ENCODE data around the gene TSKU.

Gene TSKU

DNA sequence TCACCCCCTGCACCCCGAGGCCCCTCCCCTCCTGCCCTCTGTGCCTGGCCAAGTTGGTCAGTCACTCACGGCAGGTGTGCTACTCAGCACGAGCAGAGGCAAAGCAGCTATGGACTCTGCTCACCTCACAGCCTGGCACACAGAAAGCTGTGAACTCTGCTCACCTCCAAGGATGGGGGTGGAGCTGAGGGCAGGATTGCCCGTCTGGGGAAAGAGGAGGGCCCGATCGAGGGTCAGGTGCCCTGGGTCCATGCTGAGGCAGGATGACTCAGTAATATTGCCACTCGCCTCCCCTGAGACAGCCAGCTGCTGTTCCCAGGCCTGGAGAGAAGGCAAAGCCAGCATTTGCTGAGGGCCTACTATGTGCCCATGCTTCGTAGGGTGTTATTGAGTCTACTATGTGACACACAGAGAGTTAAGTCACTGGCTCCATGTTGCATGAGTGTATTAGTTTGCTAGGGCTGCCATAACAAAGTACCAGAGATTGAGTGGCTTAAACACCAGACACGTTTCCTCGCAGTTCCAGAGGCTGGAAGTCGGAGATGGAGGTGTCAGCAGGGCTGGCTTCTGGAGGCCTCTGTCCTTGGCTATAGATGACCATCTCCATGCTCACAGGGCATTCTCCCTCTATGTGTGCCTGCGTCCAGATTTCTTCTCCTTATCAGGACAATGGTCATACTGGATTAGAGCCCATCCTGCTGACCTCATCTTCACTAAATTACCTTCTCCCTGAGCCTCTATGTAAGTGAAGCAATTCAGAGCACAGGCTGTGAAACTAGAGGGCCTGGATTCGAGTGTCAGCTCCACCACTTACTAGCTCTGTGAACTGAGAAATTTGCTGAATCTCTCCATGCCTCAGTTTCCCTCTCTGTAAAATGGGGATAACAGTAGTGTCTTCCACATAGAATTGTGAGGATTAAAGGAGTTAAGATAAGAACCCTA is 13.2 kb upstream of the TSKU start:
- DNase-seq (ENCODE audit: extremely low read depth in 1 of 2, low read depth in 1 of 2): no peak

DNA sequence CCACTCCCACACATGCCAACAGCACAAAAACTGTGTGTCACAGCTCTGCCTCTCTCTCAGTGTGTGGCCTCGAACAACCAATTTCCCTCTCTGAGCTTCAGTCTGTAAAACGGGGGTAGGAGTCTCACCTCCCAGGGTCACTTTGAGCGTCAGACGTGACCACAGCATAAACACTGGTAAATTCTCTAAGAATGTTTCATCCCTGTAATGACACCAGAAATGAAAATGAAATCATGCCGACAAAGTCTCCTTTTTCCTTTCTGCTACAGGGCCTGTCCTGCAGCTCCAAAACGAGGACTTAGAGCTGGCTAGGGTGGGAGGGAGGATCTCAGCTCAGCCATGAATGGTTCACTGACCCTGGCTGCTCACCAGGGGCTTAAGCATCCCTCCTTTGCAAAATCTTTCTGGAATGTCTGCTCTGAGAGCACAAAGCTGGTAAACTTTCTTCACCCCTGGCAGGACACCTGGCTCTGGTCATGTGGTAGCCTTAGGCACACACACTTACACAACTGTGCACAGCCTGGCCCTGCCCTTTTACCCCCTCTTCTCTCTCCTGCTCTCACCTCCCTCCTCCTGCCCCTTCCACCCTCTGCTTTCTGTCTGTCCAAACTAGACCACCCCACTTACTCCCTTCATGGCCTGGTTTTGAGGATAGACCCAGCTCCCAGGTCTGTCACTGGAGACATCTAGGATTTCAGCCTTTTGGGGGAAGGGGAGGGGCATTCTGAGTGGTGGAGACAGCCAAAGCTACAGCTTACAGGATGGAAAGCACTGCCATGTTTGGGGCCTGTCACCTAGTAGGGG is 12.3 kb upstream of the TSKU start:
- DNase-seq (ENCODE audit: extremely low read depth in 1 of 2, low read depth in 1 of 2): no peak

DNA sequence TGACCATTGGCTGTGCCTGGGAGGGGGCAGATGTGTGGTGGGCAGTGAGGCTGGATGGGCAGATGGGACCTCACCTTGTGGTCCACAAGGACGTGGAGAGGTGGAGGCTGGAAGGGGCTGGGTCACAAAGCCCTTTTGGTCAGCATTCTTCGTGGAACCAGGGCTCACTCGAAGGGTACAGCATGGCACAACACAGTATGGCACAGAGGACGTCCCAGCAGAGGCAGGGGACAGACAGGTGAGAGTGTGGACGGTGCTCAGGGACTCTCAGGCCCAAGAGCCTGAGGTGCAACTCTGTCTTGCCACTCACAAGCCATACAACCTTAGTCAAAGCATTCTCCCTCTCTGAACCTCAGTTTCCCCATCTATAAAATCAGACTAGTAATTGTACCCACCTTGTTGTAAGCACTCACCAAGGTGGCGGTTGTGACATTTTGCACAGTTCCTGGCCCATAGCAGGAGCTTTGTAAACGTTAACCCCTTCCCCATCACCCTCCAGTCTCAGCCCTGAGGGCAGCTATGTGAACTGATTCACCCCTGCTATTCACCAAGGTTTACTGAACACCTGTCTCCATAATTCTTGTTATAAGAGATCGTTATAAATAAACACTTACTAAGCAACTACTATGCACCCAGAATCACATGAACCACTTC is 11.6 kb upstream of the TSKU start:
- no peak for DNase-seq (ENCODE audit: extremely low read depth in 1 of 2, low read depth in 1 of 2)

DNA sequence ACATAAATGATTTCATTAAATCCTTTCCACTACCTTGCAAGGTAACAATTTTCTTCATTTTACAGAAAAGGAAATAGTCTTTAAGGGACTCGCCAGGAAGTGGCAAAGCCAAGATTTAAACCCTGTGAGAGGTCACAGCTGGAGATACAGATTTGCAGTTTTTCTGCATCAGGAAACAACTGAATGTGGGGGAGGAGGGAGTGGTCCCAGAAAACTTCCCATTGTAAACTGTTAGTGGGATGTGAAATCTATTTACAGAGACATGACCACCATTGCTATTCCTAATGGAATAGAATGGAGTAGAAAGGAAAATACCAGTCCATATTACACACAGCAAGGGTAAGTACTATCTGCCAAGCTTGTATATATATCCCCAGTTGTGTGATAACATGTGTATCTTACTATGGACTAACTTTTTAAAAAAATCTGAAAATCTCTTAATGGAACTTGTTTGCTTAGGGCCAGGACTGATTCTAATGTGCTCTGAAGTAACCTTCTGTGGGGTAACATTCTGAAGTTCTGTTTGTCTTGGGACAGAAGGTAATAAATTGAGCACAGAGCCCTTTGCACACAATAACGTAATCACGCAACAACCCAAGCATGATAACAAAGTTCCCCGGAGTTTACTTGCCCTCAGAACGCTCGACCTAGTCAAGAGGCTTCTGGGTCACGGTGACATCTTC is 10.9 kb upstream of the TSKU start:
- DNase-seq (ENCODE audit: extremely low read depth in 1 of 2, low read depth in 1 of 2): no peak

DNA sequence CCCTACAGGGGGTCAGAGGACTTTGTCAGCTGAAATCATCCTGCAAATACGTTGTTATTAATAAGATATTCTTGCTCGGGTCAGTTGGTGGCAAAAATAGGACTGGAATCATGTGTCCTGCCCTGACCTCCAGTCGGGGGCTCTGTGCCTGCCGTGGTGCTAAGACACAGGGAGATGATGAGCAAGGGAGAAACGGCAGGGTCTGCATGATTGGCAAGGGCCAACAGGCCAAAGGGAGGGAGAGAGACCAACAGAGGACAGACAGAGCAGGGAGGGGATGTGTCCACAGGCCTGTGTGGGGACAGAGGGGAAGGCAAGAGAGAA is 10.4 kb upstream of the TSKU start:
- DNase-seq (ENCODE audit: extremely low read depth in 1 of 2, low read depth in 1 of 2): no peak

DNA sequence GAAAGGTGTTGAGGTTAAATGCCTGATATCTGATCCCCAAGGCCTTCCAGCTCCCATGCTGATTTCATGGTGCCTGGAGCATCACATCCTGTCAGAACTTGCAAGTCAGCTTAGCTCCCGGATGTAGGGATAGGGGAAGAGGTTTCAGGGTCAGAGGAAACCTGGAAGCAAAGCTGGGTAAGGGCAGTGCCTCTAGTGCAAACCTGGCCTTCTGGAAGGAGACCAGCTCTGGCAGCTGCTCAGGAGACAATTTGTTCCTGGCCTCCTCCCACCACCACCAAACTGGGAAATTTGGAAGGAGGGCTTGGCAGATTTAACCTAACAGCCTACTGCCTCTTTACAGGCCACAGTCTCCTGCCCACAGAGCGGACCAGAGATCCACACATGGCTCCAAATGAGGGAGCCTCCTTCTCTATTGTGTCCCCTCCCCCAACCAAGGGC is 9.2 kb upstream of the TSKU start:
- DNase-seq (ENCODE audit: extremely low read depth in 1 of 2, low read depth in 1 of 2): no peak

DNA sequence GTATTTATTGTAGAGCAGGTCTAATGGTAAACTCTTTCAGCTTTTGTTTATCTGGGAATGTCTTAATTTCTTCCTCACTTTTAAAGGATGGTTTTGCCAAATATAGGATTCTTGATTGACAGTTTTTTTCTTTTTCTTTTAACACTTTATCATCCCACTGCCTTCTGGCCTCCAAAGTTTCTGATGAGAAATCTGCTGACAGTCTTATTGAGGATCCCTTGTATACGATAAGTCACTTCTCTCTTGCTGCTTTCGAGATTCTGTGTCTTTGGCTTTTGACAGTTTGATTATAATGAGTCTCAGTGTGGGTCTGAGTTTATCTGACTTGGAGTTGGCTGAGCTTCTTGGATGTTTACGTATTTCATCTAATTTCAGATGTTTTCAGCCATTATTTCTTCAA is 6.7 kb upstream of the TSKU start:
- DNase-seq (ENCODE audit: extremely low read depth in 1 of 2, low read depth in 1 of 2): no peak

DNA sequence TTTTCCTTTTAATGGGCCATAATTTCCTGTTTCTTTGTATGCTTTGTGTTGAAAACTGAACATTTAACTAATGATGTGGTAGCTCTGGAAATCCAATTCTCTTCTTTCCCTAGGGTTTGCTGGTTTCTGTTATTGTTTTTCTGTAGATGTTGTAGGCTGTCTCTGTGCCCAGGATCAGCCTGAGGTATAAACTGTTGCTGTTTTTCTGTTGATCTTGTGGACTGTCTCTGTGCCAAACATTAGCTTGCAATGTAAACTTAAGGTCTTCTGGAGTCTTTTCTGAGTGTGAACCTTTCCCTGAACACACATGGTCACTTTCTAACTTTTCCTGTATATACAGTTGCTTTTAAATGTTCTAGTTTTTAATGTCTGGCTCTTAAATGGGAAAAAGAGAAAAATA is 5.9 kb upstream of the TSKU start:
- DNase-seq (ENCODE audit: extremely low read depth in 1 of 2, low read depth in 1 of 2): no peak

DNA sequence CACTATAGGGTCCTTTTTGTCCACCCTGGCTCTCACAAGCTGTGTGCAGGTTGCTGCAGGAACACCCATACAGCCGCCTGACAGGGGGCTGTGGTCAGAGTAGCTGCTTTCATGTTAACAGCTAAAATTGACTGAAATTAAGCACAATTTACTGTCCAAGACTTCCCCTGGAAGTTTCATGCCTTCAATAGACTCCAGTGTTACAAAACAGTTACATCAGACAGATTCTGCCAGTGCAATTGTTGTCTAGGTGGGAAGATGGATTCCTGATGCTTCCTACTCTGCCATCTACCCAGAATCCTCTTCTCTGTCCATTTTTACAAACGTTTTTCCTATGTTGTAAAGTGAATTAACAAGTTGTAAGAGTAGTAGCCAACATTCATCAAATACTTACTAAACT is 5.3 kb upstream of the TSKU start:
- DNase-seq (ENCODE audit: extremely low read depth in 1 of 2, low read depth in 1 of 2): no peak

DNA sequence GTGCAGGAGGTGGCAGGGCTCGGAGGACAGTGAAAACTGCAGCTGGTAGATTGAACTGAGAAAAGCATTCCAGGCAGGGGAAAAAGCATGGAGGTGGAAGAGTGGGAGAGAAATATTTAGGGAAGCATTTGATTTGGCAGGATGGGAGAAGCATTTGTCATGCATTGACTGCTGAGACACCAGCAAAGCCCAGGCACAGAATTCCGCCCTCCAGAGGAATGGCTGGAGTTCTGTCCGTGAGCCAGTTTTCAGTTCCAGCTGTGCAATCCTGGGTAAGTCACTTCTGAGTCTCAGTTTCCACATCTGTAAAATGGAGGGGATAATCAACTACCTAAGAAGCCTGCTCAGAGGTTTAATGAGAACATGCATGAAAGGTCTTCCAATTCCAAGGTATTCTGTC is 4.3 kb upstream of the TSKU start:
- no peak for DNase-seq (ENCODE audit: extremely low read depth in 1 of 2, low read depth in 1 of 2)

DNA sequence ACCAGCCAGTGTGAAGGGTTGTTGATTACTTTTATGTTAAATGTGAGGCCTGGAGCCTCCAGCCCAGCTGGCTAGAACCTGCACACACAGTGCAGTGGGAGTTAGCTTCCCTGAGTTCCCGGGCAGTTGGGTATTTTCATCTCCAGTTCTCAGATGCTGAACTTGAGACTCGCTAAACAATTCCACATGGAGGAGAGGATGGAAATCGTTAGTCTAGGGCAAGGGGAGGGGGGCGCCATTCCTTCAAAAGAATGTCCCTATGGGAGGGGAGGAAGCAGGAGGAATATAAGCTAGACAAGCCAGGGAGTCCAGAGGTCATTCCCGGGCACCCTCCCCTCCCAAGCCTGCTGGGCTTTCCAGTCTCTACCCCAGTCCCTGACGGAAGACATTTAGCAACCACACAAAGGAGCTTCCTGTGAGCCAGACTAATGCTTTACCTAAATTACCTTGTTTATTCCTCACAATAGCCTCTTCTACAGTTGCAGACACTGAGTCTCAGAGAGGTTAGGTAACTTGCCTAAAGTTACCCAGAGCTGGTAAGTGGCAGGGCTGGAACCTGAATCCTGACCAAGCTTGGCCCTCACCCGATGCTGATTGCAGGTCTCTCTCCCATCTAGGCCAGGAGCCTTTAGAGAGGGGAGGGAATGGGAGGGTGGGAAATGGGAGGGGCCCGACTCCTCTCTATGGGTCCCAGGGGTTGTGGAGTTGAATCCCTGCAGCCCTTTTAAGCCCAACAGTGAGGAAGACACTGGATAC is 1.9 kb upstream of the TSKU start:
- DNase-seq (ENCODE audit: extremely low read depth in 1 of 2, low read depth in 1 of 2): no peak

DNA sequence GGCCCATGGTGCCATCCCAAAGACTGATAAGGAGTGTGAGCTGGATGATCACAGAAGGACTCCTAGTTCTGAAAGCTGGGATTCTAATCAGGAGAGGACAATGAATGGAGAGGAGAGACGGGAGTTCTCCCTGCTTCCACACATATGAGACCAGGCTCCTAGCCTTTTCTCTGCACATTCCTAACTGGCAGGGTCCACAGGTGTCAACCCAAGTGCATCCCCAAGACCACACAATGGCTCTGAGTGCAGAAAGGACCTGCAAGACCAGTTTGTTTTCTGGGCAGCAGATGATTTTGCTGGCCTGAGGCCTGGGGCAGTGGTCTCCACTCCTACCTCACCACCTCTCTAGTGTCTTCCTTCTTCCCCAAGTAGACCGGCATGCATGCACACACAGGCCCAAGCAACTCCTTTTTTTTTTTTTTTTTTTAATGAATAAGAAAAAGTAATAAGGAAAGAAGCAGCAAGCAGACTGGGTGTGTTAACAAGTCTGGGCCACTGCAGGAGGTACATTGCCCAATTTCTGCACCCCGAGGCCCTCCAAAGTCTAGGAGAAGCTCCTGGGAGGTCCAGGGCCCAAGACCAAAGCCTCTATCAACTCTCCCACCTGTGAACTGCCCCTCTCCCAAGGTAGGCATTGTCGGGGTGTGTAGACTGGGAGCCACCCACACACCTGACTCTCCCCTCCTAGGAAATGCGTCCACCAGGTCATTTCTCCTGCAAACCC is 1.2 kb upstream of the TSKU start:
- DNase-seq (ENCODE audit: extremely low read depth in 1 of 2, low read depth in 1 of 2): no peak

DNA sequence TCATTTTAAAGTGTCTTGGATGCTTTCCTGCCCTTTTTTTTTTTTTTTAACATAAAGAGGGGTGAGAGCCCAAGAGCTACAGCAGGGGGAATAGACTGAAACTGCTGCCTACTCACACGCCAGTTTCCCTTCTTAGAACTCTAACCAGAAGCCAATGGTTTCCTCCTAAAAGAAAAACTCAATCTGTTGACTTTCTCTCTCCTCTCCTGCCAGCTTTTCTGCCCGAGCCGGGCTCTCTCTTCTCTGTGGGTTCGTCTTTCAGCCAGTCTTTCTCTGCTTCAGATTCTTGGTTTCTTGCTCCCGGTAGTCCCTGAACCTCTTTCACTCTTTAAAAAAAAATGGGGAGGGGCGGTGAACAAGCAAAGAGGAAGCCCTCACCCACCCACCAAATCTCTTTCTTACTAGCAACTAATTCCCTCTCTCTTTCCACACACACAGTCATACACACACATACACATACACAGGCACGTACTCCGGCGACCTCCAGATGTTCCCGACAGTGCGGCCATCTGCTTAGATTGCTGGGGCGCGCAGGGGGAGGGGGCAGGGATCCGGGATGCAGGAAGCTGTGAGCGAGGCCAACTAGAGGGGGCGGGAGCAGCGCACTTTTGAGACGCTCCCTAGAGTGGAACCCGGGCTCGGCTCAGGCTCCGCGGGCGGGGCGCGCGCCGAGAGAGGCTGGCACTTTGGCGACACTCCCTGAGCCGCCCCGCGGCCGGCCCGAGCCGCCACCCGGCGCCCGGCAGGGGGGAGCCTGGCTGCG is 444 bp upstream of the TSKU start:
- DNase-seq (ENCODE audit: extremely low read depth in 1 of 2, low read depth in 1 of 2): no peak

DNA sequence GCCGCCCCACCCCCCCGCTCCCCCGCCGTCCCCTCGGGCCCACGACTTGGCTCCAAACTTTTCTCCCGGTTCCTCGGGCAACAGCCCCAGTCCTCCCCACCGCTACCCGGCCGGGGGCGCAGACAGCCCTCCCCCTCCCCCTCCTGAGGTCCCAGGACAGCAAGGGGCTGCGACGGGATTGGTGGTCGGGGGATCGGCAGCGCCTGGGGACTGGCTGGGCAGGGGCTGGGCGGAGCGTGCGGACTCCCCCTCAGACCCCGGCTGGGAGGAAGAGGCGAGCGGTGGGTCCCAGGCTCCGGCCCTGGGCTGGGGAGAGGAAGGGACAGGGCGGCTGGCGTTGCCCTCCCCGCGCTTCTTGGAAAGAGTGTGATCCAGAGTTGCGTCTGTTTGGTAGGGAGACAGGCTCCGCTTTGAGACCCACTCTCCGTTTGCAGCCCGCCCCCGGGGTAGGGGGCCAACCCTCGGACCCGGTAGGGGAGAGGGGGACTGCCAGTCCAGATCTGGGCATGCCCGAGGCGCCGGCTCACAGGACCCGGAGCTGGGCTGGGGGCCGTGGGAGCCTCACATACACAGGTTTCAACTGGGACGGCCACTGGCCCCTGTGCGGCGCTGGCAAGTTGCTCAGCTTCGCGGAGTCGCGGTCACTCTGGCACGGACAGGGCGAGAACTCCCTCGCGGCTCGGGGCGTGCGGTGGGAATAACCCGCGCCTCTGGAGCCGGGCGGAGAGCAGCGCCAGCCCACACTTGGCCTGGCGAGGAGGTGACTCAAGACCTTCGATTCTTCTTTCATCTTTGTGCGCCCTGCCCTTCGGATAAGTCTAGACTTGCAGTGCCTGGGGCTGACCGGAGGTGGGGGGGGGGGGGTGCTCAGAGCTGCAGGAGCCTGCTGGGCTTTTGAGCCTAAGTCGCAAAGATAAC is 999 bp downstream of the TSKU start:
- no peak for DNase-seq (ENCODE audit: extremely low read depth in 1 of 2, low read depth in 1 of 2)

DNA sequence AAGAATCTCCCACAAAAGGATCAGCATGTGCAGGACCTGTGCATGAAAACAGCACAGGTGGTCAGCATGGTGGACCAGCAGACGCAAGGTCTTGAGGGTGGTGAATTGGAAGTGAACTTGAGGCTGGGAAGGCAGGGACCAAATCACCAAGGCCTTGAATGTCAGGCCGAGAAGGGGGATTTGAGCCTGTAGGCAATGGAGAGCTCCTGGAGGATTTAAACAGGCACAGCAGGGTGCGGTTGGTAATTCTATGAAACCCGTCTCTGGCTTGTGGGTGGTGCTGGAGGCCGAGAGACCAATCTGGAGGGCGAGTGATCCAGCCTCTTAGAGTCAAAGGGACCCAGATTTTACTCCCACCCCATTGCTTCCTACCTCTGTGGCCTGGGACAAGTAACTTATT is 2.4 kb downstream of the TSKU start:
- DNase-seq (ENCODE audit: extremely low read depth in 1 of 2, low read depth in 1 of 2): no peak

DNA sequence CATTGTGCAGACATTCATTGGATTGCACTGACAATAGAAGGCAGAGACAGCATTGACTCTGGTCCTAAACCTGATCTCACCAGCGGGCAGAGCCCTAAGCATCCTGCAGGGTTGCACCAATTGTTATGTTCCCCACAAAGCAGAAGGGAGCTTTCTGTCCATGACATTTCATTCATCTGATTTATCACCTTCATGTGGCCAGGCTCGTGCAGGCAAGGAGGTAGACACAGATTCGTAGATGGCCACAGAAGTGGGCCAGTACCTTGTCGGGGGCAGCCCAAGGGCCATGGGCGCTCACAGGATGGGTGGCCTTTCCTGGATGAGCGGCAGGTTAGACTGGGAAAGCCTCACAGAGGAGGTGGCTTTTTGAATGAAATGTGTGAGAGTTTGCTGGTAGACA is 2.9 kb downstream of the TSKU start:
- no peak for DNase-seq (ENCODE audit: extremely low read depth in 1 of 2, low read depth in 1 of 2)

DNA sequence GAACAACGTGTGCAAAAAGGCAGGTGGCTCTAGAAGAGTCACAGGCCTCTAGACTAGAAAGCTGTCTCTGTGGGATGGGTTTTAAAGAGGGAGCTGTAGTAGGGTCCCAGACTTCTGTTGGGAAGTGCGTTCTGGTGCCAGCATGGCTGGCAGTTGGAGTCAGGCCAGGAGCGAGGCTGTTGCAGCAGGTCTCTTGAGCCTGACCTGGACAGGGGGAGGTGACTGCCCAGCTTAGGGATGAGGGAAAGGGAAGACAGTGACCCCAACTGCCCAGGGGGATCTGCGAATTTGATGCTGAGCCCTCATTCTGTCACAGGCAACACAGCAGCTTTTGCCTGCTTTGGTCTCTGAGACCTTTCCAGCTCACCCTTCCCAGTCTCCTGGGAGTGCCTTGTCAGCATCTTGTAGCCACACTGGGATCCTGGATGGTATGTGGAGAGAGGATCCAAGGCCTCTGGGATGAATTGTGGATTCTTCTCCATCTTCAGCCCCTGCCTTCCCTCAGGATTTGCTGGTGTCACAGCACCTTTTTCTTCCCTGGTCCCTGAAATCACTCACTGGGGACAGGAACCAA is 3.4 kb downstream of the TSKU start:
- no peak for DNase-seq (ENCODE audit: extremely low read depth in 1 of 2, low read depth in 1 of 2)

DNA sequence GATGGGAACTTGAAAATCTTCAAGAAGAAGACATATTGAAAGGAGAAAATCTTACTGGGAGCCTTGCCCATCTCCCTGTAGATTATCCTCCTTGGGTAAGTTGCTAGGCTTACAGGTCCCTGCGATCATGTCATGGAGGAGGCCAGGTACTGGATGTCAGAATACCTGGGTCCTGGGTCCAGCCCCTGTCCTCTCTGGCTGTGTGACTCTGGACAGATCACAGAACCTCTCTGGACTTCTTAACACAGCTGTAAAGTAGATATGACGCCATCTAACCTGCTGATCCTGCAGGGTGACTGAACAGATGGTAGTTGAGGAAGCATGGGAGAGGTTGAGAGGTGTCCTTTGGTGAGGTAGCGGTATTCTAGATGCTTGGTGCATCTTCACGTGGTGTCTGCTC is 4.1 kb downstream of the TSKU start:
- DNase-seq (ENCODE audit: extremely low read depth in 1 of 2, low read depth in 1 of 2): no peak
